ENCODE results near the gene PHACTR3. TPM values are rescaled to one million over a fixed set of nuclear protein-coding genes. Genes with fewer than 3 reads are reported as not detected.
A peak's percentile ranks its signal among the peaks of the same experiment; 100 is the strongest.
"Not testable (repeated sequence)": the region's sequence is repeated elsewhere in the genome, so short reads cannot be mapped to it uniquely, and the experiment has no call there.

The PHACTR3 gene
- total RNA-seq, 6 experiments from 2014 or later: 0.12 to 0.35 (median 0.23) TPM; not detected in 2

DNA sequence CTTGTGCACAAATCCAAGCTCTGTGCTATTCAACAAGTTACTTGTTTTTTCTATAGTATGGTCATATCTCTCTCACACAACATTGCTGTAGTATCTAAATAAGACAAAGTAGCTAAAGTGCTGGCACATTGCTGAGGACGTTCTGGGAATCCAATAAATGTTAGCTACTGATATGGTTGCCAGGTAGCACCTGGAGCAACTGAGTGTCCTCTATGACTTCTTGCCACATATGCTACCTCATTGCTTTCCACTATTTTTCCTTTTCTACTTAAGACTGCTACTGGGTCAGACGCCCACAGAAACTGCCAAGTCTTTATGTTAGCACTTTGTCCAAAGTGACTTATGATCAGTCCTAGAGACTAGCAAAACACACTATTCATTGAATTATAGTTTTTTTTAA lies 243.8 kb downstream of the PHACTR3 start:
- no peak for TF ChIP-seq POLR2A (IDR thresholded peaks at IDR 0.05)
- TF ChIP-seq, protein P1, sequence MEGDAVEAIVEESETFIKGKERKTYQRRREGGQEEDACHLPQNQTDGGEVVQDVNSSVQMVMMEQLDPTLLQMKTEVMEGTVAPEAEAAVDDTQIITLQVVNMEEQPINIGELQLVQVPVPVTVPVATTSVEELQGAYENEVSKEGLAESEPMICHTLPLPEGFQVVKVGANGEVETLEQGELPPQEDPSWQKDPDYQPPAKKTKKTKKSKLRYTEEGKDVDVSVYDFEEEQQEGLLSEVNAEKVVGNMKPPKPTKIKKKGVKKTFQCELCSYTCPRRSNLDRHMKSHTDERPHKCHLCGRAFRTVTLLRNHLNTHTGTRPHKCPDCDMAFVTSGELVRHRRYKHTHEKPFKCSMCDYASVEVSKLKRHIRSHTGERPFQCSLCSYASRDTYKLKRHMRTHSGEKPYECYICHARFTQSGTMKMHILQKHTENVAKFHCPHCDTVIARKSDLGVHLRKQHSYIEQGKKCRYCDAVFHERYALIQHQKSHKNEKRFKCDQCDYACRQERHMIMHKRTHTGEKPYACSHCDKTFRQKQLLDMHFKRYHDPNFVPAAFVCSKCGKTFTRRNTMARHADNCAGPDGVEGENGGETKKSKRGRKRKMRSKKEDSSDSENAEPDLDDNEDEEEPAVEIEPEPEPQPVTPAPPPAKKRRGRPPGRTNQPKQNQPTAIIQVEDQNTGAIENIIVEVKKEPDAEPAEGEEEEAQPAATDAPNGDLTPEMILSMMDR (IDR thresholded peaks at IDR 0.05): no peak
- ATAC-seq (no peak), DNase-seq (no peak)
- 52% methylated on average over 2 of the region's 2 CpGs for WGBS (ENCODE audit: insufficient coverage, low coverage, low lambda C conversion rate, missing lambda C conversion rate)
- no peaks in the 10 kb centered on the region for H3K36me3 ChIP-seq
- intact Hi-C loops (cut with DNase I): no loop called here
- H3K27me3 ChIP-seq: no peaks in the 10 kb centered on the region
- no peaks in the 10 kb centered on the region for H3K4me1 ChIP-seq
- H3K27ac ChIP-seq: no peak overlapping the region
- H3K4me3 ChIP-seq: no peak overlapping the region
- H3K9me3 ChIP-seq: no peaks in the 10 kb centered on the region

DNA sequence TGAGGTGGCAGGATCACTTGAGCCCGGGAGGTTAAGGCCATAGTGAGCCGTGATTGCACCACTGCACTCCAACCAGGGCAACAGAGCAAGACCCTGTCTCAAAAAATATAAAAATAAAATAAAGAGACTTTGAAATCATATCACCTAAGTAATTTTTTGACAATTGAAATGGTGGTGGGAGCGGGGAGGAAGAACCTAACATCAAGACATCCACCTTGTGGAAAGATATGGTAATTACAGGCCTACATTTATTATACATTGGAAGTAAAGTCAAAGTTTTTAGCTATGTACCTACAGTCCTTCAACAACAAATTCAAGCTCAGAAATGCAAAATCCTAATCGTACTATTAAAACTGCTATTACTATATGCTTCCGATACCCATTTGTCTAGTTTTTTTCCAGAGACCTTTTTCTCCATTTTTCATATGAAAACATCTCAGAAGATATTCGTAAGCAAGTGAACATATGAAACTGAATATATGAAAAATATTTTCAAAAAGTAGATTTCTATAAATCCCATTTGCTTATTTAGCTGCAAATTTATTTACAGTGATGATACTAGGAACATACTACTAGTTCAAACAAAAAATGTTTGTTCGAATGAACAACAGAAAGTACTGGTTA lies 245.8 kb downstream of the PHACTR3 start:
- DNase-seq (no peak), ATAC-seq (peak in 3 of 4 donors; percentile 33 to 43 (median 36))
- no peak overlapping the region for H3K27ac ChIP-seq
- H3K27me3 ChIP-seq: no peaks in the 10 kb centered on the region
- no peaks in the 10 kb centered on the region for H3K36me3 ChIP-seq
- intact Hi-C loops (cut with DNase I): no loop called here
- no peak for TF ChIP-seq POLR2A (IDR thresholded peaks at IDR 0.05)
- TF ChIP-seq, protein P1 (IDR thresholded peaks at IDR 0.05): peak; percentile 46 to 63 (median 61)
- no peaks in the 10 kb centered on the region for H3K4me1 ChIP-seq
- WGBS (ENCODE audit: insufficient coverage, low coverage, low lambda C conversion rate, missing lambda C conversion rate): 51% methylated on average over 5 of the region's 7 CpGs
- H3K4me3 ChIP-seq: no peak overlapping the region
- no peaks in the 10 kb centered on the region for H3K9me3 ChIP-seq

DNA sequence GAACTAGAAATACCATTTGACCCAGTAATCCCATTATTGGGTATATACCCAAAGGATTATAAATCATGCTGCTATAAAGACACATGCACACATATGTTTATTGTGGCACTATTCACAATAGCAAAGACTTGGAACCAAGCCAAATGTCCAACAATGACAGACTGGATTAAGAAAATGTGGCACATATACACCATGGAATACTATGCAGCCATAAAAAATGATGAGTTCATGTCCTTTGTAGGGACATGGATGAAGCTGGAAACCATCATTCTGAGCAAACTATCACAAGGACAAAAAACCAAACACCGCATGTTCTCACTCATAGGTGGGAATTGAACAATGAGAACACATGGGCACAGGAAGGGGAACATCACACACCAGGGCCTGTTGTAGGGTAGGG lies 252.2 kb downstream of the PHACTR3 start:
- DNase-seq; H3K9me3 ChIP-seq; H3K27me3 ChIP-seq; ATAC-seq; H3K27ac ChIP-seq; intact Hi-C loops (cut with DNase I); H3K36me3 ChIP-seq; H3K4me1 ChIP-seq; H3K4me3 ChIP-seq: not testable (repeated sequence)
- no CpG with 5 or more reads among the region's 1 CpG for WGBS (ENCODE audit: insufficient coverage, low coverage, low lambda C conversion rate, missing lambda C conversion rate)

DNA sequence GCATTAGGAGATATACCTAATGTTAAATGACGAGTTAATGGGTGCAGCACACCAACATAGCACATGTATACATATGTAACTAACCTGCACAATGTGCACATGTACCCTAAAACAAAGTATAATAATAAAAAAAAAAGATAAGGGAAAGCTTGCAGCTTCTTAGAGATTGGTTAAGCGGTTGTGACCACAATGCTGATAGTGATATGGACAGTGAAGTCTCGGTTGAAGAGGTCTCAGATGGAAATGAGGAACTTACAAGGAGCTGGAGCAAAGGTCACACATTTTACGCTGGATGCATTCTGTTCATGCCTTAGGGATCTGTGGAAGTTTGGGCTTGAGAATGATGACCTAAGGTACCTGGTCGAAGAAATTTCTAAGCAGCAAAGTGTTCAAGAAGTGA lies 252.6 kb downstream of the PHACTR3 start:
- intact Hi-C loops (cut with DNase I); H3K36me3 ChIP-seq; DNase-seq; H3K9me3 ChIP-seq; H3K27me3 ChIP-seq; H3K4me3 ChIP-seq; ATAC-seq; H3K4me1 ChIP-seq; H3K27ac ChIP-seq: not testable (repeated sequence)
- 68% methylated on average over 5 of the region's 5 CpGs for WGBS (ENCODE audit: insufficient coverage, low coverage, low lambda C conversion rate, missing lambda C conversion rate)

DNA sequence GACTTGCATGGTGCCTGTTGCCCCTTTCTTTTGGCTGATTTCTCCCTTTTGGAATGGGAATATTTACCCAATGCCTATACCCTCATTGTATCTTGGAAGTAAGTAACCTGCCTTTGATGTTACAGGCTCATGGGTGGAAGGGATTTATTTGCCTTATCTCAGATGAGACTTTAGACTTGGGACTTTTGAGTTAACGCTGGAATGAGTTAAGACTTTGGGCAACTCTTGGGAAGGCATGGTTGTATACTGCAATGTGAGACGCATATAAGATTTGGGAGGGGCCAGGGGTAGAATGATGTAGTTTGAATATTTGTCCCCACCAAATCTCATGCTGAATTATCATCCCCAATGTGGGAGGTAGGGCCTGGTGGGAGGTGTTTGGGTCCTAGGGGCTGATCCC lies 253.6 kb downstream of the PHACTR3 start:
- ATAC-seq (no peak), DNase-seq (no peak)
- Histone ChIP-seq H3K4me3 (no peak overlapping the region), H3K4me1 (no peaks in the 10 kb centered on the region), H3K27ac (no peak overlapping the region), H3K27me3 (no peaks in the 10 kb centered on the region), H3K36me3 (no peaks in the 10 kb centered on the region), H3K9me3 (no peaks in the 10 kb centered on the region)
- no peak for TF ChIP-seq POLR2A (IDR thresholded peaks at IDR 0.05)
- TF ChIP-seq, protein P1 (IDR thresholded peaks at IDR 0.05): no peak
- 60% methylated on average over 1 of the region's 2 CpGs for WGBS (ENCODE audit: insufficient coverage, low coverage, low lambda C conversion rate, missing lambda C conversion rate)
- intact Hi-C loops (cut with DNase I): no loop called here

Measured in right lobe of liver (tissue), 6 donors.